Activated T-cell treated with anti-CD3 and anti-CD28 coated beads for 4 hours (primary cell): ENCODE measurements around the gene SMG6.

Experiments
- DNase-seq: peaks from one replicate; pipeline ENCODE4 v3.0.0-alpha.2; 2020

The SMG6 gene

GRCh38 chr17:2093349-2093748 is 210.2 kb downstream of the SMG6 start:
- DNase-seq, result no peak

GRCh38 chr17:2092253-2092652 is 211.3 kb downstream of the SMG6 start:
- DNase-seq, result no peak

DNA sequence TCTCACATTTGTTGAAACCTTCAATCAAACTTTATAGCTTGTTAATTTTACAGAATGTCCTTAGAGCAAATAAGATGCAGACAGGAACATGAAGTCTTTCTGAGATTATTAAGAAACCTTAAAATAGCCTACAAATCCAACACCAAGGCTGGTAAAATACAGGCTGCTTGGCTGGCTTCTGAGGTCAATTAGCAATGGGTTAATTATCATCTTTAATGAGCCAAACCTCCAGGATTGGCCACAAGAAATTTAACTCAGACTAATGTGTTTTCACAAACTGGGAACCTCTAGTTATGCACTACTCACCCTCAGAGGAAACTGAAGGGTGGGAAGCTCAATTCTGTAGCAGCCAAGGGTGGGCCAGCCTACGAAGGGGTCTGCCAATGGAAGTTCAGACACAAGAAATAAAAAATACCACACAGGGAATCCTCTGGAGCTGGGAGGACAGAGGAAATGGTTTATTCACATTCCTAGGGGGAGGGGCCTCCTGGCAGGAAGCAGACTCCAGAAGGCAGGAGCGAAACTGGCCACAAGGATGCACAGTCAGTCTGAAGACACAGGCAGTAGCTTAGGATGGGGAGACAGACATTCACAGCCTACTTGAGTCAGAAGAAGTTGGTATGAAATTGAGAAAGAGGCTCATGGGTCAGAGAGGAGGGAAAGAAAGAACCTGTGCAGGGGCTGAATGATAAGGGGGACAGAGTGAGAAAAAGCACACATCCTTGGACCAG is 212.6 kb downstream of the SMG6 start:
- no peak for DNase-seq

DNA sequence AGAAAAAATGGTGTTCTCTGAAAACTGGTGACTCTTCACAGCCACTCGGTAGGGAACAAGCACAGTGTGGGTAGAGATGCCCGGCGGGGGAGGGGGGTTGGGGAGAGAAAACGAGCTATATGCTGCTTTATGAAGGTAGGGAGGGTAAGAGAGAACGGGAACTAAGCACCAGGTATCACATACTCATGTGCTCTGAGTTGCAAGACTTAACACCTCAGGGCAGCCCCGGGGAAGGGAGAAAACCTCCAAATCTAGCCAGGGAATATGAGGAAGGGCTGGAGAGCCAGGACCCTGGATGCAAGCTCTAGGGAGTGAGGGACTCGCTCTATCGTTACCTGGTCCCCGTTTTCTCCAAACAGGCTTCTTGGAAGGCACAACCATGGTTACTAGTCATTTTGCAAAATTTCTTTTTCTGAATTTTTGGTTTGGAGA is 213.4 kb downstream of the SMG6 start:
- DNase-seq, result no peak

DNA sequence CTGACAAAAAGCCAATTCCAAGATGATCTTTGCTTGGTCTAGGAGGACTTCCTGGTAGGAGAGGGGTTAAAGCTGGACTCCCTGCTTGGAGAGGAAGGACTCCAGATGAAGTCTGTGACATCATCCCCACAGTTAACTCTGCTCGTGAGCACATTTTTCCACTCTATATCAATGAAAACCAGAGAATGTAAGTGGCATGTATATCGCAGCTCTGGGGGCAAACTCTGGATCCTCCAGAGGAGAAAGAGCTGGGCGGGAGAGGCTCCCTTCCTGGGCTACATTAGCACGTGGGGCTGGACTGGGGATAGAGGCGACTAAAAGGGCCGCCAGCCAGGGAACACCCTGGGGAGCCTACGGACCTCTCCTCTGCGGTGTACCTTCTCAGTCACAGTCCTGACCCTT is 214.6 kb downstream of the SMG6 start:
- DNase-seq, result no peak

- no peak for DNase-seq
Measured at GRCh38 chr17:2087597-2088211, 215.9 kb downstream of the SMG6 start.

GRCh38 chr17:2086306-2086705 is 217.3 kb downstream of the SMG6 start:
- no peak for DNase-seq

- DNase-seq, result no peak
Measured at GRCh38 chr17:2085648-2085949, 218.0 kb downstream of the SMG6 start.

- no peak for DNase-seq
Measured at GRCh38 chr17:2084766-2085647, 218.6 kb downstream of the SMG6 start.

DNA sequence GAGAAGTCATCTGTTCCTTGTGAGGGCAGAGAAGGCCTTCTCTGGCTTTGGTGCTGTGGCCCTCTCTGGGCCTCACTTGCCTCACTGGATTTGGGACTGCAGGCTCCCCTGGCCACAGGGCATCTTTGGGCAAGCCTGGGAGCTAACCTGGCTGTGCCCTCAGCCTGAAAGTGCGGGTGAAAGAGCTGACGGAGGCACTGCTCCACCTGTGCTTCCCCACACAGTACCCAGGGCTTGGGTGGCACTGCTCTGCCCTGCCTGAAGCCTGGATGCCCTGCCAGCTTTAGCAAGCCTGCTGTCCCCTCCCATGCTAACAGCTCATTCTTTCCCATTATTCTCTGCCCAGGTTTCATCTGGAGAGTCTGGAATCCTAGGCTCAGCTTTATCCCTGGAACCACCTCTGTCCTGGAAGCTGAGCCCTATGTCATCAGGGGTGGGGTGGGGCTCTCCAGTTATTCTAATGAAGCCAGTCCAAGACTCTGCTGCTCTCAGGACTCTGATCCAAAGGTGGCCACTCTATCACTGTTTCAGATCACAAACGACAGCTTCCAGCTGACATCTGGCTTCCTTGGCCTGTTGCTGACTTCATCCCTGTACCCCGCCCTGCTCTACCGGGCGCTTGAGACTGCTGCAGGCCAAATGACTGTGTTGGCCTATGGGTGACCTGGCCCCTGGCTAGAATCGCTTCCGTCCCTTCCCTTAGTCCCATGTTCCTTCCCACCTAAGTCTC is 219.4 kb downstream of the SMG6 start:
- DNase-seq, result no peak

- DNase-seq, result no peak
Measured at GRCh38 chr17:2083613-2084035, 220.0 kb downstream of the SMG6 start.

DNA sequence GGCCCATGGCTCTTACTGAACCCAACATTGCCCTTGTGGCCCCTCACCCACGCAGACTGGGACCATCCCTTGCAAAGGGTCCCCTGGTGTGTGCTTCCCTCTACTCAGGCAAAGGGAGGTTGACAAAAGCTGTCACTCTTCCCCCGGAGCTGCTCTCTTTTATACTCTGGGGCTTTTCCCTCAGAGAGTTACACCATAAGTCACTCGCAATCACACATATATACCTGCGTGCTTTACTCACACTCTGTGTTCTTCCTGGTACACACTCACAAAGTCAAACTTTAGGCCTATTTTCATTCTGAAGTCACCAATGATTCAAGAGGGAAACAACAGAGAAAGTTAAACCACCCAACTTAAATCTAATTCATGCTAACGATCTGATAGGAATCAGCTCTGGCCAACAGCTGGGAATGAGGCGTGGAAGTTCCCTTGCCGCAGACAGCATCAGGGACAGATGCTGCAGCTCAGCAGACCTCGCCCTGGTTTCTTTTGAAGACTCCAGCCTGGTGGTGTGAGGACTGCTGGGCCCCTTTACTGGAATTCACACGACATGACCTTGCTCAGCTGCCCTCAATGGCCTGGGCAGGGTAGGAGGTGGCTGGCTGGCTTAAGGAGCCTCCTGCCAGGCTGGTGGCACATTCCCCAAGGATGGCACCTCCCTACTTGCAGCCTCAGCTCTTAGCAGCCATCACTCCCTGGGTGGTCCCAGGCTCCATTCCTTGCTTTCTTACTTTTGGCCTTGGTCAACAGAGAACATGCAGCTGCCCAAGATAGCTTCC is 221.4 kb downstream of the SMG6 start:
- DNase-seq, result no peak

DNA sequence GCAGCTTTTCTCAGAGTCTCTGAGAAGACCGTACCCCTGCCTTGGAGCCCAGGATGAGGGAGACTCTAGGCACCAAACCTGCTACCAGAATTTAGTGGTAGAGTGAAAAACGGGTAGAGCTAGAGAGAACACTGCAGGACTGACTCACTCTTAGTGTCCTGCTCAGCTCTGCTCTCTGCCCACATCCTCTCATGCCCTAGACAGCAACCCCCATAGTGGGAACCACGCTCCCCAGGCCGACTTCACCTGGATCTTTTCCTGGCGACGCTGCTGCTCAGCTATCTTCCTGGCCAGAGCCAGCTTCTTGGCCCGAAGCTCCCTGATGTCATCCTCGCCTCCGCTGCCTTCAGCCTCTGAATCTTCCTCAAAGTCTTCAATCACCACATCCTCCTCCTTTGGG is 222.0 kb downstream of the SMG6 start:
- no peak for DNase-seq

DNA sequence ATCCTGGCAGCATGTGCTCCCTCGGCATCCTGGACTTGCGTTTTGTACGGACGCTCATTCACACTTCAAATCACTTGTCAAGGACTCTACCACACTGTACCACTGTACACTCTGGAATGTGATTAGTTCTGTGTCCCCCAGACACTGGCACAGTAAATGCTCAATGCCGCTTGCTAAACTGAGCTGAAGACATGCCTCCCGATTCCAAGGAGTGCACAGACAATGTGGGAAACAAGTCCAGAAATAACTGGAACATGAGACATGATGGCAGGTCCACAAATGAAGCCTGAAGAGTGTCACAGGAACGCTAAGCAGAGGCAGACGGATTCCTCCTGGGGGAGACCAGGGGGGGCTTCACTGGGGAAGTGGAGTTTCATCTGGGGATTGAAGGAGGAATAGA is 226.5 kb downstream of the SMG6 start:
- no peak for DNase-seq

DNA sequence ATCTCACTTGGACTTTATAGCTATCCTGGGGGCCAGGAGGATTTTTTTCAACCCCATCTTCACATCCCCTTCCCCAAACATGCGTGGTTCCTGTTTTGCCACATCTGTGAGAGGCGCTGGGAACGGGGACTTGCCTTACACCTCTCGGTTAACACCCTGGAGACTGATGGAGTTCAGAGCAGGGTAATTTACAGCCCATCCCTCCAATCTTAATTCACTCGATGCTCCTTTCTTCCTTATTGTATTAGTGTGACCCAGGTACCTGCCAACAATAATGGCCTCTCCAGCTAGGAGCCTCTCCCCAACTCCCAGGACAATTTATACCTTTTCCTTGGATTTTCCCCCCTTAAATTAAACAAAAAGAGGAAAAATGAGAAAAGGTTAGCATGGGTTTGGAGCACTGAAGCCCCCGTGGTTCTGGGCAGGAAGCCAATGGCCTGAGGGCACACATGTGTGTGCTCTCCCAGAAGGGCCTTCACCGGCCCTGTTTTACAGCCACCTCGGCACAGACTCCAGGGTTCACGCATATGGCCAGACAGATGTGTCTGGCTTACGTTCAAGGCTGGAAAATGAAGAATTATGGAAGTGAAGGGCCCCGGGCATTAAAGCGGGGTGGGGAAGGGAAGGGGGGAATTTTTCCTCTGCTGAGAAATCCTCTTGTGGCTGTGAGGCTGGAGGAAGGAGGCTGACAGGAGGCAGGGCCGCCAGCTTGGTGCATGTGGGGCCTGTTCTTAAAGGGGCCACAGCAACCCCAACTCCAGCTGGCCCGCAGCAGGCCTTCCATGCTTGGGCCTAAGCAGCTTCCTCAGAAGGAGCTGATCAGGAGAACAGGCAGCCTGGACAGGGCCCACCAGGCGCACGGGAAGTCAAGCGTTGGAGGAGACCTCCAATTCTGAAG is 227.2 kb downstream of the SMG6 start:
- DNase-seq, result no peak

GRCh38 chr17:2075336-2076086 is 228.1 kb downstream of the SMG6 start:
- no peak for DNase-seq

DNA sequence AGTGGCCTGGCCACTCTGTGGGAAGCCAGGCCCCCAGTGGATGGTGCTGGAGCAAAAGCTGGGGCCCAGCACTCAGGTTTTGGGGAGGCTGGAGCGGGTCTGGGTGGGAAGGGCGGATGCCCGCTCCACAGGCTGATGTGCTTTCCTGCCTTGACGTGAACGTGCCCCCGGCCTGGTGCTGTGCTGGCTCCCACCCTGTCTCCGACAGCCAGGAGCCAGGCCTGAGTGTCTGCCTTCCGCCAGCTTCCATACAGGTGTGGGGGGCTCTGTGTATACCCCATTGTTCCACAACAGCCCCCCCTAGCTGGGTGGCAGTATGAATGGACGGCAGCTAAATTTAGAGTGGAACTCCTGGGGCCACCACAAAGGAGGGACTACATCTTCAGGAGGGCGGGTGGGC is 228.7 kb downstream of the SMG6 start:
- no peak for DNase-seq

- no peak for DNase-seq
Measured at GRCh38 chr17:2071455-2072281, 231.9 kb downstream of the SMG6 start.

- no peak for DNase-seq
Measured at GRCh38 chr17:2071024-2071385, 232.6 kb downstream of the SMG6 start.
